GM19452 (cell line): ENCODE data around the gene MCM9.
"Not testable (repeated sequence)": the region's sequence is repeated elsewhere in the genome, so short reads cannot be mapped to it uniquely, and the experiment has no call there.

Source experiments
- ATAC-seq: cut with Tn5 transposase; IDR thresholded peaks from one replicate; pipeline ENCODE4 v1.9.1; 2021; ENCODE audit not compliant: unreplicated experiment

The MCM9 gene

GRCh38 chr6:118775381-118775780 is 159.6 kb downstream of the MCM9 start:
- ATAC-seq: no peak

DNA sequence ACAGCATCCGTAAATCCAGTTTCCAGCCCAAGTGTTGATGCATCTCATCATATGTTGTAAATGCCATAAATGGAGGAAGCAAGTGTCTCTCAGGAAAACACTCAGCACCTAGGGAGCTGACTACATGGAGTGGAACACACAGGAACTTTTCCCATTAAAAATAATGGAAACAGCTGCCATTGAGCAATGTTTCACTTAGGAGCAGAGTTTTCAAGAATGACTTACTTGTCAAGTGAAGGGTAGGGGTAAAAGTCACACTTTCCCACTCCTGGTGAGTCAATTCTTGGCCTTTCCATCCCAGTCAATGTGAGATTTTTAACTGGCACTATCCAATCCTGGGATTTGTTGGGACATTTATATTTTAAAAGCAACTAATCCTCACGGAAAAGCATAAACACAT is 160.4 kb downstream of the MCM9 start:
- no peak for ATAC-seq

GRCh38 chr6:118772886-118773285 is 162.1 kb downstream of the MCM9 start:
- ATAC-seq: no peak

GRCh38 chr6:118771253-118771652 is 163.7 kb downstream of the MCM9 start:
- no peak for ATAC-seq

DNA sequence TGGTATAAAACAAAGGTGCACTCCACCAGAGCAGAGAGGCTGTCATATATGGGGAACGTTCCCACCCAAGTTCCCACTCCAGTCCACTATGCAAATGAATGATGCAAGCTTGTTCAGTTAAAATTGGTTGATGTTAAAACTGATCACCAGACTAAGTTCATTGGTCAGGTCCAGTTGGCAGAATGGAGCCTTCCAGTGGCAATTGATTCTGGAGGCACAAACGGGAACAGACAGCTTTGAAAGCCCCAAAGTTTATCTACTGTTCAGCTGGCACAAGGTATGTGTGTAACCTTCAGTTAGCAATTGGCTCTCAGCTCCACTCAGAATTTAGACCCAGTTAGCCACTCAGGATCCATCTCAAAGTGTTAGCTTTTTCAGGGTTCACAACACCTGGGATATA is 164.1 kb downstream of the MCM9 start:
- ATAC-seq: no peak

DNA sequence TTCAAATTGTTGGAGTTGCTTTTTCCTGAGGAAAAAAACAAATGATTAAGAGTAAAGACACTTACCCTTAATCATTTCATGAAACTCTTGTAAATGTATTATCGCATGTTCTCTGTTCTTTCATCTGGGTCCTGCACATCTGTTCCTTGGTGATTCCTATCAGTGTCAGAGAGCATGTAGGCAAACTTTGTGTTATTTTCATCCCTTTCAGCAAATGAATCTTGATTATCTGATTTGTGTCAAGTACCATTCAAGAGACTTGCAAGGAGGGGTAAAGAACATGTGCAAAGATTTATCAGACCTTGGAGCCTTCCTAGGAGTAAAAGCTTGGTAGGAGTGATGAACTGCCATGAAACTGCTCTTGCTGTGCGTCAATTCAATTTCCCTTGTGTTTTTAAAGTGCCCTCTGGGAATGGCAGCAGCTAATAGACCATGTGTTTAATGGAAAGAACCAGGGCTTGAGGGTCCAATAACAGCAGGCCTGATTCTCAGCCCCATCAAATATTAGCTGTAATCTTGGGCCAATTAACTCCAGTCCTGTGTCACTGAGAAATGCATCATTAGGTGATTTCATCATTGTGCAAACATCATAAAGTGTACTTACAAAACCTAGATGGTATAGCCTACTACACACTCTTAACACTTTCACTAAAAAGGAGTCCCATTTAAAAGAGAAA is 164.7 kb downstream of the MCM9 start:
- no peak for ATAC-seq

DNA sequence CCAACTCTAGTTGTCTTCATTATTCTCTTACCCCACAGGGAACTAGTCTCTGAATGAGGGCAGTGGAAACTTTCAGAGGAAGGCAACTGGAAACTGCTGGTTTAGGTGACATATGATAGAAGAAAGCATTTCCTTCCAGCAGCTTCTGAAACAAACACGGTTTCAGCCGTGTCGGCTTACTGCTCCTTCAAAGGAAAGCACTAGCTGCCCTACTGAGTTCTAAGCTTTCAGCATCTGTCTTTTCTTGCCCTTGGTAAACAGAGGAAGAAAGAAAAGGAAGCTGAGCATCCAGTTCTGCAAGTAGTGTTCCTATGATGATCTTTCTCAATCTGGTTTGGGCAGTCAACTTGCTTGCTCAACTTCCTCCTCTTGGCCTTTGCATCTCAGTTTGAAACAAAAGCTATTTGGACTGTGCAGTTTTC is 166.0 kb downstream of the MCM9 start:
- no peak for ATAC-seq

DNA sequence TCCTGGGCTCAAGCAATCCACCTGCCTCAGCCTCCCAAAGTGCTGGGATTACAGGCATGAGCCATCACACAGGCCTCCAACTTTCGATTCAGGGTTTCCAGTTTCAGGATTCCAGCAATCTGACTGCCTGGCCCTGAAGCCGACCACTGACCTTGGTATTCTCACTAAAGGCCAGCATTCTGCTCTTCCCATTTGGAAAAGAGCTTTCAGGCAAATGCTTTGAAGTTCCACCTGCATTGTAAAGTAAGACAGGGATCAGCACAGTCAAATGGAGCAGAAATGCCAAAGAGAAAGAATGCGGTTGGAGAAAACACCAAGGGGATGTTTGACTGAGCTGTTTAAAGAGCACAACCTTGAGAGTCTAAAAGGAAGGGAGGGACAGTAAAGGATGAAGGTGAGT is 166.5 kb downstream of the MCM9 start:
- no peak for ATAC-seq

- not testable (repeated sequence) for ATAC-seq
Observed at GRCh38 chr6:118765316-118765715, 169.6 kb downstream of the MCM9 start.

DNA sequence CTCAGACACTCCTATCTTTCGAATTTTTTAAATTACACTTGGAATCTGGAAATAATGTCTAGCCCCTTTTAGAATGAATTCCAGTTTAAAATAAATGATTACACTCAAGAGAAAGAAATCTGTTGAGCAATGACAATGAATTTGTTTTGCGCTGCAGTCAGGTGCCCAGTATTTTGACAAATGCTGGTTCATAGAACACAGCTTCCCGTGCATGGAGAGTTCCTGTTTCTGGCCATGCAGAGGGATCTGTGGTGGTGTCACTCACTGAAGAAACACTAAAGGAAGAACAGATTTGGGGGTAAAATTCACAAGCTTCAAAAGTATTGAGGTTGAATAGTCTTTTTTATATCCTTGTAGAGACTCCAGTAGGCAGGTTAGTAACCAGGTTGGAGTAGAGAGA is 170.2 kb downstream of the MCM9 start:
- ATAC-seq: no peak
